CD4-positive, CD25-positive, alpha-beta regulatory T cell (primary cell): ENCODE results near the gene RAB37. TPM values are rescaled to one million over a fixed set of nuclear protein-coding genes. Genes with fewer than 3 reads are reported as not detected.
A peak's percentile ranks its signal among the peaks of the same experiment; 100 is the strongest.

ENCODE experiments used
- ATAC-seq, 2 donors: fragments of 150-1000 bp; cut with Tn5 transposase; one replicate each; pipeline ENCODE4 v1.10.0; 2021; ENCODE audit warnings: low read depth in 2 of 2, moderate number of reproducible peaks in 2 of 2, moderate library complexity in 1 of 2
- DNase-seq, 3 donors: peaks; one replicate each; pipeline versions ENCODE4 v3.0.0 to v3.0.0-alpha.2; 2012 to 2022; ENCODE audit warnings: mixed read lengths in 1 of 3
- H3K27ac ChIP-seq: one replicate; pipeline ENCODE4 v1.7.0; 2013; ENCODE audit warnings: mild to moderate bottlenecking, low read length; ENCODE audit not compliant: insufficient read depth, poor library complexity, severe bottlenecking
- H3K27me3 ChIP-seq: one replicate; pipeline ENCODE4 v1.7.0; 2013; ENCODE audit warnings: low read length; ENCODE audit not compliant: control insufficient read depth, insufficient read depth
- H3K36me3 ChIP-seq: one replicate; pipeline ENCODE4 v1.7.0; 2013; ENCODE audit warnings: mild to moderate bottlenecking, low read length, moderate library complexity; ENCODE audit not compliant: control insufficient read depth, insufficient read depth
- H3K4me1 ChIP-seq: 2 replicates; pipeline ENCODE4 v1.7.0; 2013; ENCODE audit warnings: mild to moderate bottlenecking, low read length; ENCODE audit not compliant: insufficient read depth, control insufficient read depth, poor library complexity, severe bottlenecking
- H3K4me3 ChIP-seq: one replicate; pipeline ENCODE4 v1.7.0; 2013; ENCODE audit warnings: low read depth, mild to moderate bottlenecking, low read length, moderate library complexity
- H3K9me3 ChIP-seq, 2 experiments: 1 replicate in 1 of 2; 2 replicates in 1 of 2; pipeline ENCODE4 v1.7.0; 2013; ENCODE audit warnings: low read length in 2 of 2, mild to moderate bottlenecking in 1 of 2, moderate library complexity in 1 of 2; ENCODE audit not compliant: control insufficient read depth in 2 of 2
- H3K27ac Mint-ChIP-seq, 3 donors: one replicate each; pipeline ENCODE4 v1.8.0; 2020 to 2022; ENCODE audit warnings: mild to moderate bottlenecking in 3 of 3, mixed read lengths in 3 of 3, moderate library complexity in 2 of 3
- H3K27me3 Mint-ChIP-seq: one replicate; pipeline ENCODE4 v1.8.0; 2022; ENCODE audit warnings: mild to moderate bottlenecking, mixed read lengths
- H3K36me3 Mint-ChIP-seq: one replicate; pipeline ENCODE4 v1.8.0; 2020; ENCODE audit warnings: mixed read lengths
- H3K4me1 Mint-ChIP-seq, 4 donors: one replicate each; pipeline ENCODE4 v1.8.0; 2020 to 2022; ENCODE audit warnings: mixed read lengths in 4 of 4, mild to moderate bottlenecking in 1 of 4
- H3K4me3 Mint-ChIP-seq, 4 donors: one replicate each; pipeline ENCODE4 v1.8.0; 2020 to 2022; ENCODE audit warnings: mild to moderate bottlenecking in 4 of 4, mixed read lengths in 4 of 4, moderate library complexity in 3 of 4
- H3K9me3 Mint-ChIP-seq, 7 donors: one replicate each; pipeline ENCODE4 v1.8.0; 2020 to 2022; ENCODE audit warnings: mixed read lengths in 7 of 7, mild to moderate bottlenecking in 3 of 7, moderate library complexity in 2 of 7
- polyA plus RNA-seq, 4 donors: library from polyadenylated mRNA; unstranded; fragments of 300-500 nt; fragmentation: Illumina TruSeq; gene quantifications; one replicate each; pipeline ENCODE4 v1.2.3, GENCODE V29; 2021
- total RNA-seq: library from RNA; stranded (reverse); gene quantifications from one replicate; pipeline ENCODE4 v1.2.3, GENCODE V29; 2022

Gene RAB37
- total and polyA plus RNA-seq, 5 donors from 2014 or later = 75.6 to 159 (median 89.3) TPM

- Mint-ChIP-seq H3K36me3 (peaks cover 35% of the 10 kb centered on the region), H3K4me1 (peaks cover 0 to 6% (median 3%) of the 10 kb centered on the region in 4 donors), H3K27ac (no peak overlapping the region), H3K9me3 (no peaks in the 10 kb centered on the region), H3K27me3 (no peaks in the 10 kb centered on the region), H3K4me3 (peak overlapping the region in 1 of 4 donors; percentile 9)
- H3K36me3 ChIP-seq = peaks cover 59% of the 10 kb centered on the region
- H3K27ac ChIP-seq = no peak overlapping the region
- DNase-seq = no peak
- no peak for ATAC-seq
- no peaks in the 10 kb centered on the region for H3K9me3 ChIP-seq
- H3K4me1 ChIP-seq = no peaks in the 10 kb centered on the region
- H3K27me3 ChIP-seq = no peaks in the 10 kb centered on the region
- no peak overlapping the region for H3K4me3 ChIP-seq
Observed at GRCh38 chr17:74796866-74797265, 59.8 kb downstream of the RAB37 start.

Other genes with a start within 250 kb of the RAB37 start
- not detected for gene CD300LB, start 205.8 kb upstream of the RAB37 start, total RNA-seq
- not detected for gene CD300LB, start 205.8 kb upstream of the RAB37 start, polyA plus RNA-seq
- gene CD300C, start 191.1 kb upstream of the RAB37 start, total RNA-seq = not detected
- gene CD300C, start 191.1 kb upstream of the RAB37 start, polyA plus RNA-seq = under 1 TPM in 1 of 4 donors, not detected in 3; 0.15 TPM
- gene CD300H, start 169.7 kb upstream of the RAB37 start, total RNA-seq = not detected
- under 1 TPM in 1 of 4 donors, not detected in 3; 0.37 TPM for gene CD300H, start 169.7 kb upstream of the RAB37 start, polyA plus RNA-seq
- gene CD300LD, start 145.0 kb upstream of the RAB37 start, total RNA-seq = not detected
- gene CD300LD, start 145.0 kb upstream of the RAB37 start, polyA plus RNA-seq = not detected
- not detected for gene CD300E, start 113.5 kb upstream of the RAB37 start, total RNA-seq
- under 1 TPM in 2 of 4 donors, not detected in 2; 0.06 to 0.08 TPM for gene CD300E, start 113.5 kb upstream of the RAB37 start, polyA plus RNA-seq
- 0.52 TPM for gene CD300LF, start 24.3 kb upstream of the RAB37 start, total RNA-seq
- under 1 TPM in 2 of 4 donors, not detected in 2; 0.19 to 0.21 TPM for gene CD300LF, start 24.3 kb upstream of the RAB37 start, polyA plus RNA-seq
- gene NHERF1, start 11.4 kb downstream of the RAB37 start, total RNA-seq = 177 TPM
- 100 to 1,000 TPM; 373 to 453 (median 405) TPM for gene NHERF1, start 11.4 kb downstream of the RAB37 start, polyA plus RNA-seq
- gene NAT9, start 39.1 kb downstream of the RAB37 start, total RNA-seq = 35.4 TPM
- 10 to 100 TPM; 16.2 to 22.0 (median 17.7) TPM for gene NAT9, start 39.1 kb downstream of the RAB37 start, polyA plus RNA-seq
- not detected for gene GRIN2C, start 122.6 kb downstream of the RAB37 start, total RNA-seq
- gene GRIN2C, start 122.6 kb downstream of the RAB37 start, polyA plus RNA-seq = not detected
- gene FDXR, start 135.7 kb downstream of the RAB37 start, total RNA-seq = 7.8 TPM
- gene FDXR, start 135.7 kb downstream of the RAB37 start, polyA plus RNA-seq = 10 to 100 TPM in 2 of 4 donors, 1 to 10 TPM in 2; 5.4 to 15.7 (median 10.5) TPM
- gene FADS6, start 156.4 kb downstream of the RAB37 start, total RNA-seq = not detected
- not detected for gene FADS6, start 156.4 kb downstream of the RAB37 start, polyA plus RNA-seq
- not detected for gene USH1G, start 186.0 kb downstream of the RAB37 start, total RNA-seq
- not detected for gene USH1G, start 186.0 kb downstream of the RAB37 start, polyA plus RNA-seq
- not detected for gene OTOP2, start 187.0 kb downstream of the RAB37 start, total RNA-seq
- gene OTOP2, start 187.0 kb downstream of the RAB37 start, polyA plus RNA-seq = not detected
- gene OTOP3, start 198.6 kb downstream of the RAB37 start, total RNA-seq = not detected
- not detected for gene OTOP3, start 198.6 kb downstream of the RAB37 start, polyA plus RNA-seq
- 5.6 TPM for gene HID1, start 235.5 kb downstream of the RAB37 start, total RNA-seq
- gene HID1, start 235.5 kb downstream of the RAB37 start, polyA plus RNA-seq = 1 to 10 TPM; 1.4 to 2.7 (median 2.4) TPM